ENCODE results near the gene CLCN7. TPM values are rescaled to one million over a fixed set of nuclear protein-coding genes. Genes with fewer than 3 reads are reported as not detected.

The CLCN7 gene
- total and polyA plus RNA-seq, 2 of the 13 experiments (the other 11 are each of a cell fraction or from before 2014, with no cell fraction given), result 24.6 to 25.1 TPM

GRCh38 chr16:1430759-1431496, 43.9 kb downstream of the CLCN7 start, which contains the start of gene PERCC1 (continued):
- TF ChIP-seq, protein P1, sequence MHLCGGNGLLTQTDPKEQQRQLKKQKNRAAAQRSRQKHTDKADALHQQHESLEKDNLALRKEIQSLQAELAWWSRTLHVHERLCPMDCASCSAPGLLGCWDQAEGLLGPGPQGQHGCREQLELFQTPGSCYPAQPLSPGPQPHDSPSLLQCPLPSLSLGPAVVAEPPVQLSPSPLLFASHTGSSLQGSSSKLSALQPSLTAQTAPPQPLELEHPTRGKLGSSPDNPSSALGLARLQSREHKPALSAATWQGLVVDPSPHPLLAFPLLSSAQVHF (CRISPR knock-in tag; IDR thresholded peaks at IDR 0.05), result 0 out of 2 replicates have a peak, but pooled peaks have one; percentile 32
- TF ChIP-seq NKX3-1 (CRISPR knock-in tag; IDR thresholded peaks at IDR 0.05) (no peak), ZNF33B (CRISPR knock-in tag; IDR thresholded peaks at IDR 0.05) (0 out of 2 replicates have a peak, but pooled peaks have one; percentile 56), ZFP62 (CRISPR knock-in tag; IDR thresholded peaks at IDR 0.05) (no peak), ZMAT3 (CRISPR knock-in tag; conservative IDR thresholded peaks at IDR 0.05) (no peak), SIN3A (IDR thresholded peaks at IDR 0.05; ENCODE audit: borderline replicate concordance, low read depth, low read length) (peak; percentile 21; the same call in 1 of the 2 replicates), ZNF558 (CRISPR knock-in tag; IDR thresholded peaks at IDR 0.05; ENCODE audit: borderline replicate concordance) (no peak), ZNF367 (CRISPR knock-in tag; IDR thresholded peaks at IDR 0.05; ENCODE audit: borderline replicate concordance) (no peak), PHF8 (CRISPR knock-in tag; IDR thresholded peaks at IDR 0.05) (peak; percentile 51), ZNF451 (CRISPR knock-in tag; IDR thresholded peaks at IDR 0.05) (peak; percentile 82; the same call in 1 of the 2 replicates), ZNF724P (CRISPR knock-in tag; IDR thresholded peaks at IDR 0.05; ENCODE audit: borderline replicate concordance) (no peak), ZNF891 (CRISPR knock-in tag; IDR thresholded peaks at IDR 0.05) (no peak)
- TF ChIP-seq, protein P2, sequence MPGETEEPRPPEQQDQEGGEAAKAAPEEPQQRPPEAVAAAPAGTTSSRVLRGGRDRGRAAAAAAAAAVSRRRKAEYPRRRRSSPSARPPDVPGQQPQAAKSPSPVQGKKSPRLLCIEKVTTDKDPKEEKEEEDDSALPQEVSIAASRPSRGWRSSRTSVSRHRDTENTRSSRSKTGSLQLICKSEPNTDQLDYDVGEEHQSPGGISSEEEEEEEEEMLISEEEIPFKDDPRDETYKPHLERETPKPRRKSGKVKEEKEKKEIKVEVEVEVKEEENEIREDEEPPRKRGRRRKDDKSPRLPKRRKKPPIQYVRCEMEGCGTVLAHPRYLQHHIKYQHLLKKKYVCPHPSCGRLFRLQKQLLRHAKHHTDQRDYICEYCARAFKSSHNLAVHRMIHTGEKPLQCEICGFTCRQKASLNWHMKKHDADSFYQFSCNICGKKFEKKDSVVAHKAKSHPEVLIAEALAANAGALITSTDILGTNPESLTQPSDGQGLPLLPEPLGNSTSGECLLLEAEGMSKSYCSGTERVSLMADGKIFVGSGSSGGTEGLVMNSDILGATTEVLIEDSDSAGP (CRISPR knock-in tag; IDR thresholded peaks at IDR 0.05; ENCODE audit: borderline replicate concordance), result peak; percentile 74; the same call in 1 of the 2 replicates
- TF ChIP-seq, protein P3, sequence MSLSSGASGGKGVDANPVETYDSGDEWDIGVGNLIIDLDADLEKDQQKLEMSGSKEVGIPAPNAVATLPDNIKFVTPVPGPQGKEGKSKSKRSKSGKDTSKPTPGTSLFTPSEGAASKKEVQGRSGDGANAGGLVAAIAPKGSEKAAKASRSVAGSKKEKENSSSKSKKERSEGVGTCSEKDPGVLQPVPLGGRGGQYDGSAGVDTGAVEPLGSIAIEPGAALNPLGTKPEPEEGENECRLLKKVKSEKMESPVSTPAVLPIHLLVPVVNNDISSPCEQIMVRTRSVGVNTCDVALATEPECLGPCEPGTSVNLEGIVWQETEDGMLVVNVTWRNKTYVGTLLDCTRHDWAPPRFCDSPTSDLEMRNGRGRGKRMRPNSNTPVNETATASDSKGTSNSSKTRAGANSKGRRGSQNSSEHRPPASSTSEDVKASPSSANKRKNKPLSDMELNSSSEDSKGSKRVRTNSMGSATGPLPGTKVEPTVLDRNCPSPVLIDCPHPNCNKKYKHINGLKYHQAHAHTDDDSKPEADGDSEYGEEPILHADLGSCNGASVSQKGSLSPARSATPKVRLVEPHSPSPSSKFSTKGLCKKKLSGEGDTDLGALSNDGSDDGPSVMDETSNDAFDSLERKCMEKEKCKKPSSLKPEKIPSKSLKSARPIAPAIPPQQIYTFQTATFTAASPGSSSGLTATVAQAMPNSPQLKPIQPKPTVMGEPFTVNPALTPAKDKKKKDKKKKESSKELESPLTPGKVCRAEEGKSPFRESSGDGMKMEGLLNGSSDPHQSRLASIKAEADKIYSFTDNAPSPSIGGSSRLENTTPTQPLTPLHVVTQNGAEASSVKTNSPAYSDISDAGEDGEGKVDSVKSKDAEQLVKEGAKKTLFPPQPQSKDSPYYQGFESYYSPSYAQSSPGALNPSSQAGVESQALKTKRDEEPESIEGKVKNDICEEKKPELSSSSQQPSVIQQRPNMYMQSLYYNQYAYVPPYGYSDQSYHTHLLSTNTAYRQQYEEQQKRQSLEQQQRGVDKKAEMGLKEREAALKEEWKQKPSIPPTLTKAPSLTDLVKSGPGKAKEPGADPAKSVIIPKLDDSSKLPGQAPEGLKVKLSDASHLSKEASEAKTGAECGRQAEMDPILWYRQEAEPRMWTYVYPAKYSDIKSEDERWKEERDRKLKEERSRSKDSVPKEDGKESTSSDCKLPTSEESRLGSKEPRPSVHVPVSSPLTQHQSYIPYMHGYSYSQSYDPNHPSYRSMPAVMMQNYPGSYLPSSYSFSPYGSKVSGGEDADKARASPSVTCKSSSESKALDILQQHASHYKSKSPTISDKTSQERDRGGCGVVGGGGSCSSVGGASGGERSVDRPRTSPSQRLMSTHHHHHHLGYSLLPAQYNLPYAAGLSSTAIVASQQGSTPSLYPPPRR (CRISPR knock-in tag; IDR thresholded peaks at IDR 0.05; ENCODE audit: borderline replicate concordance), result peak; percentile 96
- TF ChIP-seq, protein P4, sequence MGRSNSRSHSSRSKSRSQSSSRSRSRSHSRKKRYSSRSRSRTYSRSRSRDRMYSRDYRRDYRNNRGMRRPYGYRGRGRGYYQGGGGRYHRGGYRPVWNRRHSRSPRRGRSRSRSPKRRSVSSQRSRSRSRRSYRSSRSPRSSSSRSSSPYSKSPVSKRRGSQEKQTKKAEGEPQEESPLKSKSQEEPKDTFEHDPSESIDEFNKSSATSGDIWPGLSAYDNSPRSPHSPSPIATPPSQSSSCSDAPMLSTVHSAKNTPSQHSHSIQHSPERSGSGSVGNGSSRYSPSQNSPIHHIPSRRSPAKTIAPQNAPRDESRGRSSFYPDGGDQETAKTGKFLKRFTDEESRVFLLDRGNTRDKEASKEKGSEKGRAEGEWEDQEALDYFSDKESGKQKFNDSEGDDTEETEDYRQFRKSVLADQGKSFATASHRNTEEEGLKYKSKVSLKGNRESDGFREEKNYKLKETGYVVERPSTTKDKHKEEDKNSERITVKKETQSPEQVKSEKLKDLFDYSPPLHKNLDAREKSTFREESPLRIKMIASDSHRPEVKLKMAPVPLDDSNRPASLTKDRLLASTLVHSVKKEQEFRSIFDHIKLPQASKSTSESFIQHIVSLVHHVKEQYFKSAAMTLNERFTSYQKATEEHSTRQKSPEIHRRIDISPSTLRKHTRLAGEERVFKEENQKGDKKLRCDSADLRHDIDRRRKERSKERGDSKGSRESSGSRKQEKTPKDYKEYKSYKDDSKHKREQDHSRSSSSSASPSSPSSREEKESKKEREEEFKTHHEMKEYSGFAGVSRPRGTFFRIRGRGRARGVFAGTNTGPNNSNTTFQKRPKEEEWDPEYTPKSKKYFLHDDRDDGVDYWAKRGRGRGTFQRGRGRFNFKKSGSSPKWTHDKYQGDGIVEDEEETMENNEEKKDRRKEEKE (IDR thresholded peaks at IDR 0.05), result no peak
- TF ChIP-seq, protein P5, sequence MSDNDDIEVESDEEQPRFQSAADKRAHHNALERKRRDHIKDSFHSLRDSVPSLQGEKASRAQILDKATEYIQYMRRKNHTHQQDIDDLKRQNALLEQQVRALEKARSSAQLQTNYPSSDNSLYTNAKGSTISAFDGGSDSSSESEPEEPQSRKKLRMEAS (IDR thresholded peaks at IDR 0.05), result peak; percentile 67
